ENCODE measurements around the gene HAGHL. TPM values are rescaled to one million over a fixed set of nuclear protein-coding genes. Genes with fewer than 3 reads are reported as not detected.

The HAGHL gene
- total and polyA plus RNA-seq, 2 donors (not counting 3 experiments of a cell fraction or from before 2014, with no cell fraction given), result 6.3 to 6.8 TPM

- dilution Hi-C loops (cut with MboI; ENCODE audit: extremely low pct_ligation_motif_present, low sequenced_read_pairs) (no loop called here), intact Hi-C loops (cut with micrococcal nuclease) (no loop called here)
- H3K4me2 ChIP-seq (ENCODE audit: insufficient read depth, low read length), result peak overlapping the region; percentile 58
- no peak for TF ChIP-seq POLR2A (IDR thresholded peaks at IDR 0.05; ENCODE audit: low read depth, low read length)
- TF ChIP-seq GATA2 (IDR thresholded peaks at IDR 0.05; ENCODE audit: insufficient read depth, insufficient read length, low read depth, low read length), result no peak
- no peak for TF ChIP-seq POLR2AphosphoS5 (IDR thresholded peaks at IDR 0.05; ENCODE audit: insufficient read depth, low read depth, low read length)
- no peak for TF ChIP-seq MAX (IDR thresholded peaks at IDR 0.05; ENCODE audit: insufficient read depth, insufficient read length)
- TF ChIP-seq MYC (IDR thresholded peaks at IDR 0.05; ENCODE audit: low read depth, low read length), result no peak
- TF ChIP-seq FOS (IDR thresholded peaks at IDR 0.05; ENCODE audit: borderline replicate concordance, insufficient read depth, low read length), result no peak
- no peak for TF ChIP-seq EZH2 (IDR thresholded peaks at IDR 0.05; ENCODE audit: borderline replicate concordance, low read depth, low read length, severe bottlenecking)
- no peak for TF ChIP-seq CTCF (IDR thresholded peaks at IDR 0.05; ENCODE audit: extremely low read depth in 1 of 2, insufficient read depth in 1 of 2, low read depth in 1 of 2, low read length in 2 of 2)
- TF ChIP-seq JUN (IDR thresholded peaks at IDR 0.05; ENCODE audit: borderline replicate concordance, insufficient read depth, insufficient read length, low read depth), result no peak
- peak overlapping the region in 1 of 3 experiments; percentile 56 for H3K4me3 ChIP-seq (replicated peaks in 1 of 3; ENCODE audit: insufficient read depth in 1 of 3, low read depth in 1 of 3, low read length in 3 of 3)
- CTCF ChIA-PET, result interaction anchor here (0.7 to 2.6 kb wide), 6 partner anchors 10 to 66 kb away, joined by 3 to 17 read pairs (median 5); partner anchors contain the start of genes CHTF18, RPUSD1 and WDR24
- no peaks in the 10 kb centered on the region for H4K20me1 ChIP-seq (replicated peaks; ENCODE audit: control insufficient read depth, extremely low read depth, insufficient read depth, low read length)
- H3K27me3 ChIP-seq (ENCODE audit: control insufficient read depth in 2 of 2, insufficient read depth in 2 of 2, low read length in 2 of 2), result no peaks in the 10 kb centered on the region
- H3K9me3 ChIP-seq (replicated peaks; ENCODE audit: control insufficient read depth, insufficient read depth, low read length), result no peaks in the 10 kb centered on the region
- FAIRE-seq, result no peak
- no peak for DNase-seq (ENCODE audit: low read depth, low spot score)
- POLR2A ChIA-PET, result interaction anchor here (1.4 kb wide), 1 partner anchor 15 kb away, joined by 3 read pairs; no protein-coding TSS in a partner anchor
- no peaks in the 10 kb centered on the region for H3K79me2 ChIP-seq (ENCODE audit: control insufficient read depth, insufficient read depth, low read length)
- no peaks in the 10 kb centered on the region for H3K36me3 ChIP-seq (ENCODE audit: control insufficient read depth in 2 of 2, extremely low read depth in 1 of 2, insufficient read depth in 2 of 2, low read length in 2 of 2)
- H3K4me1 ChIP-seq (ENCODE audit: control insufficient read depth, extremely low read depth, insufficient read depth, low read length), result peaks cover 17% of the 10 kb centered on the region
- H3K27ac ChIP-seq (ENCODE audit: insufficient read depth, low read depth, low read length), result no peak overlapping the region
- no peak overlapping the region for H3K9ac ChIP-seq (replicated peaks; ENCODE audit: extremely low read depth, insufficient read depth, low read length)
- H3K9me1 ChIP-seq (replicated peaks; ENCODE audit: control insufficient read depth, extremely low read depth, insufficient read depth, low read length), result no peaks in the 10 kb centered on the region
- no TSS peak for BruUV-seq (replicated peaks)
- no peak overlapping the region for H2AFZ ChIP-seq (ENCODE audit: low read depth, low read length)
These were observed 5.0 kb upstream of the HAGHL start for GRCh38 chr16:721765-722540.
